NT2/D1 (cell line): Measurements from ENCODE around the gene TM4SF4.

Source experiments
- DNase-seq: peaks from one replicate; pipeline ENCODE4 v3.0.0-alpha.2; 2011; ENCODE audit warnings: low read depth, low spot score
- H3K27me3 ChIP-seq: 2 replicates; pipeline ENCODE4 v1.6.0; 2011; ENCODE audit warnings: mild to moderate bottlenecking; ENCODE audit not compliant: insufficient read length, insufficient read depth
- H3K36me3 ChIP-seq: 2 replicates; pipeline ENCODE4 v1.6.1; 2011; ENCODE audit warnings: mild to moderate bottlenecking, low read length, mixed read lengths; ENCODE audit not compliant: insufficient read depth, insufficient read length
- H3K4me1 ChIP-seq: 2 replicates; pipeline ENCODE4 v1.5.1; 2011; ENCODE audit not compliant: insufficient read depth, insufficient read length
- H3K4me3 ChIP-seq: 2 replicates; pipeline ENCODE4 v1.5.1; 2011; ENCODE audit warnings: low read depth; ENCODE audit not compliant: insufficient read length
- H3K9ac ChIP-seq: 2 replicates; pipeline ENCODE4 v1.6.0; 2011; ENCODE audit warnings: low read depth; ENCODE audit not compliant: insufficient read length
- H3K9me3 ChIP-seq: 2 replicates; pipeline ENCODE4 v1.5.1; 2011; ENCODE audit warnings: mild to moderate bottlenecking, low read length; ENCODE audit not compliant: insufficient read depth
- SUZ12 ChIP-seq: IDR thresholded peaks from 2 replicates; pipeline ENCODE4 v1.6.1; 2011; ENCODE audit not compliant: insufficient read length, insufficient read depth; ENCODE audit errors: extremely low read depth
- YY1 ChIP-seq: IDR thresholded peaks from 2 replicates; pipeline ENCODE4 v1.6.1; 2011; ENCODE audit not compliant: insufficient read length, insufficient read depth
- ZNF274 ChIP-seq: IDR thresholded peaks from 2 replicates; pipeline ENCODE4 v1.6.1; 2011; ENCODE audit warnings: mild to moderate bottlenecking, low read depth, low read length

Gene TM4SF4

GRCh38 chr3:149534082-149534481 is 59.6 kb downstream of the TM4SF4 start:
- no peaks in the 10 kb centered on the region for H3K4me1 ChIP-seq
- DNase-seq: no peak
- peaks cover 4% of the 10 kb centered on the region for H3K36me3 ChIP-seq
- no peaks in the 10 kb centered on the region for H3K27me3 ChIP-seq
- H3K9me3 ChIP-seq: no peaks in the 10 kb centered on the region
- no peak overlapping the region for H3K9ac ChIP-seq
- no peak overlapping the region for H3K4me3 ChIP-seq
- TF ChIP-seq YY1: no peak
- no peak for TF ChIP-seq SUZ12
- no peak for TF ChIP-seq ZNF274

DNA sequence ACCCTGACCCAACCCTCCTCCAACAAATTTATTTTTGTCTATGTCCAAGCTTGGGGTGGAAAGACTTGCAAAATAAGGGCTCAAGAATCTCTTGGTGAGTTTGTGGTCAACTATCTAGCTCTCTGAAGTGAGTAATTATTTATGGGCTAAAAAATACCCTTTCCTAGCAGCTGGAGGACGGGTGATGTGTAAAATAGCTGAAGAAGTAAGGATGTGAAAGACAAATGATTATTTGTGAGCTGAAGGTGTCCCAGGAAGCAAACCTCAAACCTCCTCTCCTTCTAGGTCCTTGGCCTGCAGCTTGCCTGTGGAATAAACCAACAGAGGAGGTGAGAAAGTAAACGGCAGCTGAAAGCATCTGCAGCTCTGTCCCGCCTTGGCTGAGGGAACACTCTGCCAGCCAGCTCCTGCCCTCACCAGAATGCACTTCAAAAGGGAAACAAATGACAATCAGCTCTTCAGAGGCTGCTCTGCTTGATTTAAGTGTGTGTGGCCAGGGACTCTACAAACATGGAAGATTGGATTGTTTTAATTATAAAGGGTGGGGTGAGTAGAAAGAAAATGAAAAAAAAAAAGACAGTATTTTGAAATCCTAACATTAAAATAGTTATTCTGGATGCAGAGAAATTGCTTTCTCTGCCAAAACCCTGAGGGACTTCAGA is 60.3 kb downstream of the TM4SF4 start:
- Histone ChIP-seq H3K27me3 (no peaks in the 10 kb centered on the region), H3K9ac (no peak overlapping the region), H3K4me3 (no peak overlapping the region), H3K36me3 (peaks cover 4% of the 10 kb centered on the region), H3K4me1 (no peaks in the 10 kb centered on the region), H3K9me3 (no peaks in the 10 kb centered on the region)
- no peak for TF ChIP-seq SUZ12
- no peak for TF ChIP-seq ZNF274
- TF ChIP-seq YY1: no peak
- no peak for DNase-seq

DNA sequence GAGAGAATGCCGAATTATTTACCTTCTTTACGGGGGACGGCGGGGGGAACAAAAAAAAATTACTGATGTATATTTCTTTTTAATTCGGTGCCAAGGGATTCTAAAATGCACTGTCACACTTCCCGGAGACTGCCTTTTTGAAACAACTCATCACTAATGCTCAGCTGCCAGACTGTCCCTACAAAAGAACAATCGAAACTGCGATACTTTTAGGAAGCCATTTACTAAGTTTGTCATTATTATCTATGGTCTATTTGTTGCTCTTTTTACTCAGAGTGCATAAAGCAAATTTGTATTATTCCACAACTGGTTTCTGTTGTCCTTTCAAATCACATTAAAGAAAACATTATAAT is 60.8 kb downstream of the TM4SF4 start:
- H3K36me3 ChIP-seq: peaks cover 4% of the 10 kb centered on the region
- TF ChIP-seq ZNF274 (no peak), SUZ12 (no peak), YY1 (no peak)
- DNase-seq: no peak
- no peaks in the 10 kb centered on the region for H3K4me1 ChIP-seq
- no peak overlapping the region for H3K4me3 ChIP-seq
- no peak overlapping the region for H3K9ac ChIP-seq
- H3K9me3 ChIP-seq: no peaks in the 10 kb centered on the region
- no peaks in the 10 kb centered on the region for H3K27me3 ChIP-seq

GRCh38 chr3:149536429-149536828 is 61.9 kb downstream of the TM4SF4 start:
- H3K36me3 ChIP-seq: peaks cover 7% of the 10 kb centered on the region
- H3K4me1 ChIP-seq: no peaks in the 10 kb centered on the region
- TF ChIP-seq ZNF274 (no peak), SUZ12 (no peak), YY1 (no peak)
- H3K27me3 ChIP-seq: no peaks in the 10 kb centered on the region
- H3K4me3 ChIP-seq: no peak overlapping the region
- DNase-seq: peak; percentile 25
- H3K9me3 ChIP-seq: no peaks in the 10 kb centered on the region
- no peak overlapping the region for H3K9ac ChIP-seq

GRCh38 chr3:149538371-149538770 is 63.9 kb downstream of the TM4SF4 start:
- Histone ChIP-seq H3K36me3 (peaks cover 15% of the 10 kb centered on the region), H3K4me3 (no peak overlapping the region), H3K9ac (no peak overlapping the region), H3K9me3 (no peaks in the 10 kb centered on the region), H3K4me1 (no peaks in the 10 kb centered on the region), H3K27me3 (no peaks in the 10 kb centered on the region)
- TF ChIP-seq YY1: no peak
- TF ChIP-seq ZNF274: no peak
- no peak for TF ChIP-seq SUZ12
- DNase-seq: no peak

DNA sequence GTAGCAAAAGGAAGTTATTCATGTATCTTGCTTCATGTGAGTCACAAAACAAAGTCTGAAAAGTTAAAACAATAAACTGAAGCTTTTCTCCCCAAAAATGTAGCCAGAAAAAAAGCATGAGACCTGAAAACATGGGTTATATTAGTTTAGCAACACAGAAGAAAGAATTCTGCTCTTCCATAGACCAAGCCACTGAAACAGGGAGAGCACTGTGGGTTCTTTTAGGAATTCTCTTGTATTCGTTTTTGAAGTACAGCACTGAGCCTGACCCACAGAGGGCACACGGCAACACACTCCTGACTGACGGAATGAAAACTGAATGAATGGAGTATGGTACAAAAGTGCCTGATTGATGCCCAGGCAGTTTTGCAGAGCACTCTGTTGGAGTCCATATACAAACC is 66.6 kb downstream of the TM4SF4 start:
- Histone ChIP-seq H3K9ac (no peak overlapping the region), H3K4me3 (no peak overlapping the region), H3K4me1 (no peaks in the 10 kb centered on the region), H3K27me3 (no peaks in the 10 kb centered on the region), H3K36me3 (peaks cover 18% of the 10 kb centered on the region), H3K9me3 (no peaks in the 10 kb centered on the region)
- DNase-seq: no peak
- no peak for TF ChIP-seq ZNF274
- no peak for TF ChIP-seq SUZ12
- no peak for TF ChIP-seq YY1

GRCh38 chr3:149542375-149543312 is 68.1 kb downstream of the TM4SF4 start:
- TF ChIP-seq YY1: no peak
- TF ChIP-seq SUZ12: no peak
- TF ChIP-seq ZNF274: no peak
- DNase-seq: no peak
- H3K9me3 ChIP-seq: no peaks in the 10 kb centered on the region
- H3K27me3 ChIP-seq: no peaks in the 10 kb centered on the region
- no peaks in the 10 kb centered on the region for H3K4me1 ChIP-seq
- H3K9ac ChIP-seq: no peak overlapping the region
- H3K4me3 ChIP-seq: no peak overlapping the region
- peaks cover 18% of the 10 kb centered on the region for H3K36me3 ChIP-seq
